H1 (cell line): ENCODE measurements around the gene MEGF11.

Experiments used
- CEBPB ChIP-seq: IDR thresholded peaks from 2 replicates; pipeline ENCODE4 v1.6.1; 2012; ENCODE audit warnings: low read depth, low read length
- GABPA ChIP-seq: IDR thresholded peaks from 2 replicates; pipeline ENCODE4 v1.6.1; 2011; ENCODE audit warnings: mild to moderate bottlenecking, low read length, moderate library complexity, borderline replicate concordance; ENCODE audit not compliant: insufficient read depth
- GTF2F1 ChIP-seq: IDR thresholded peaks from 2 replicates; pipeline ENCODE4 v1.6.1; 2012; ENCODE audit warnings: low read depth, low read length, improper control_type of control experiment, borderline replicate concordance
- RAD21 ChIP-seq, 2 experiments: IDR thresholded peaks in 1 of 2; conservative IDR thresholded peaks in 1 of 2; 2 replicates each; pipeline ENCODE4 v1.6.1; 2011; ENCODE audit warnings: low read depth in 2 of 2, low read length in 2 of 2, improper control_type of control experiment in 1 of 2, inconsistent platforms in 1 of 2, mild to moderate bottlenecking in 1 of 2, moderate library complexity in 1 of 2
- SP1 ChIP-seq: IDR thresholded peaks from 2 replicates; pipeline ENCODE4 v1.6.1; 2011; ENCODE audit warnings: low read depth, low read length
- YY1 ChIP-seq: IDR thresholded peaks from 2 replicates; pipeline ENCODE4 v1.6.1; 2011; ENCODE audit warnings: low read depth, mild to moderate bottlenecking, low read length
- TF ChIP-seq, protein P1 (sequence below), 3 experiments: IDR thresholded peaks; 1 replicate in 2 of 3; 2 replicates in 1 of 3; pipeline versions ENCODE4 v1.5.1 to v1.6.1; 2011; ENCODE audit warnings: low read length in 3 of 3, mild to moderate bottlenecking in 3 of 3, inconsistent platforms in 2 of 3, low read depth in 1 of 3, moderate library complexity in 1 of 3; ENCODE audit not compliant: insufficient read depth in 1 of 3; ENCODE audit errors: control extremely low read depth in 1 of 3

DNA sequence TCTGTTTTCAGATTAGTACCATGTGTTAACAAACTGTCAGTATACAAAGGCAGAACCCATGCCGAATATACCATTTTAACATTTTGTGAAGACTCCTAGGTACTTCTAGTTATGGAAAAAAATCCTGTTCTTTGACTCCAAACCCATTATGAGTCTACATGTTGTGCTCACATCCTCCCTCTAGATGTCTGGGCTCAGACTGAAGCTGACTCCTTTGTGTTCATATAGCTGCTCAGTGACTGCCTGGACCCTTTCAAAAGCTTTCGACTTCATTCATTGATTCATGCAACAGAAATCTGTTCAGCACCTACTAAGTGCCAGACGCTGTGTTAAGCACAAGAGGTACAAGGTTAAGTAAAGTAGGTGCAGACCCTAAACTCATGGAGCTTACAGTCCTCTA lies 60.5 kb downstream of the MEGF11 start:
- TF ChIP-seq RAD21 (IDR thresholded peaks at IDR 0.05 in 1 of 2, conservative IDR thresholded peaks at IDR 0.05 in 1 of 2; ENCODE audit: low read depth in 2 of 2, low read length in 2 of 2): no peak
- TF ChIP-seq, protein P1, sequence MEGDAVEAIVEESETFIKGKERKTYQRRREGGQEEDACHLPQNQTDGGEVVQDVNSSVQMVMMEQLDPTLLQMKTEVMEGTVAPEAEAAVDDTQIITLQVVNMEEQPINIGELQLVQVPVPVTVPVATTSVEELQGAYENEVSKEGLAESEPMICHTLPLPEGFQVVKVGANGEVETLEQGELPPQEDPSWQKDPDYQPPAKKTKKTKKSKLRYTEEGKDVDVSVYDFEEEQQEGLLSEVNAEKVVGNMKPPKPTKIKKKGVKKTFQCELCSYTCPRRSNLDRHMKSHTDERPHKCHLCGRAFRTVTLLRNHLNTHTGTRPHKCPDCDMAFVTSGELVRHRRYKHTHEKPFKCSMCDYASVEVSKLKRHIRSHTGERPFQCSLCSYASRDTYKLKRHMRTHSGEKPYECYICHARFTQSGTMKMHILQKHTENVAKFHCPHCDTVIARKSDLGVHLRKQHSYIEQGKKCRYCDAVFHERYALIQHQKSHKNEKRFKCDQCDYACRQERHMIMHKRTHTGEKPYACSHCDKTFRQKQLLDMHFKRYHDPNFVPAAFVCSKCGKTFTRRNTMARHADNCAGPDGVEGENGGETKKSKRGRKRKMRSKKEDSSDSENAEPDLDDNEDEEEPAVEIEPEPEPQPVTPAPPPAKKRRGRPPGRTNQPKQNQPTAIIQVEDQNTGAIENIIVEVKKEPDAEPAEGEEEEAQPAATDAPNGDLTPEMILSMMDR (IDR thresholded peaks at IDR 0.05; ENCODE audit: control extremely low read depth in 1 of 3, insufficient read depth in 1 of 3, low read depth in 1 of 3, low read length in 3 of 3): no peak
- TF ChIP-seq GABPA: no peak
- TF ChIP-seq YY1: no peak
- no peak for TF ChIP-seq GTF2F1
- no peak for TF ChIP-seq CEBPB
- no peak for TF ChIP-seq SP1
